CD4-positive, alpha-beta T cell treated with Interleukin-15 for 1 hour (primary cell): ENCODE results near the gene RTN3.
A peak's percentile ranks its signal among the peaks of the same experiment; 100 is the strongest.

Experiments
- DNase-seq: peaks from one replicate; pipeline ENCODE4 v3.0.0-alpha.2; 2020

RTN3 gene

GRCh38 chr11:63745304-63746170, 64.2 kb downstream of the RTN3 start:
- no peak for DNase-seq

DNA sequence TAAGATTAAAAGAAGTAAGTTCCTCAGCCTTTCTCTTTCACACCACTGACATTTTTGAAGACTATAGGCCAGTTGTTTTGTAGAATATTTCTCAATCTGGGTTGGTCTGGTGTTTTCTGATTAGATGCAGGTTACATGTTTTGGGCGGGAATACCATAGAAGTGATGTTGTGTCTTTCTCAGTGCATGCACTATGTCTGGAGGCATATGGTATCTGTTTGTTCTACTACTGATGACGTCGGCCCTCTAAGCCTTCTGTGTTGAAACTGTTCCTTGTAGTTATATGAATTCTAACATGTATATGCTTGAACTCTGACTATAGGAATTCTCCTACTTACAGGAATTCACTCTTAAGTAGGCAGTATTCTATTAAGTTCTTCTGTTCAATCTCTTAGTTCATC, 65.7 kb downstream of the RTN3 start:
- no peak for DNase-seq

DNA sequence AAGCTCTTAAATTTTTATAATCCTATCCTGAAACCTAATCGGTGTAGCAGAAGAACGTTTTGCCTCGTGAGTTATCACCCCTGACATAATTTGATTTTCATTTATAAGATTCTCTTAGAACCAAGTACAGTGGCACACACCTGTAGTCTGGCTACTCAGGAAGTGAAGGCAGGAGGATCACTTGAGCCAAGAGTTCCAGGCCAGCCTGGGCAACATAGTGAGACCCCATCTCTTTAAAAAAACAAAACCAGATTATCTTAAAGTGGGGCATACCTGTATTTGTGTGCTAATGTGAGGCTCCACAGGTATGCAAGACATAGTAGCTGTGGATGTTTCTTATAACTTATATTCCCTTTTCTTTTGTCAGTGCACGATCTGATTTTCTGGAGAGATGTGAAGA, 68.3 kb downstream of the RTN3 start:
- DNase-seq = no peak

- no peak for DNase-seq
Observed at GRCh38 chr11:63756919-63757761, 75.8 kb downstream of the RTN3 start.

DNA sequence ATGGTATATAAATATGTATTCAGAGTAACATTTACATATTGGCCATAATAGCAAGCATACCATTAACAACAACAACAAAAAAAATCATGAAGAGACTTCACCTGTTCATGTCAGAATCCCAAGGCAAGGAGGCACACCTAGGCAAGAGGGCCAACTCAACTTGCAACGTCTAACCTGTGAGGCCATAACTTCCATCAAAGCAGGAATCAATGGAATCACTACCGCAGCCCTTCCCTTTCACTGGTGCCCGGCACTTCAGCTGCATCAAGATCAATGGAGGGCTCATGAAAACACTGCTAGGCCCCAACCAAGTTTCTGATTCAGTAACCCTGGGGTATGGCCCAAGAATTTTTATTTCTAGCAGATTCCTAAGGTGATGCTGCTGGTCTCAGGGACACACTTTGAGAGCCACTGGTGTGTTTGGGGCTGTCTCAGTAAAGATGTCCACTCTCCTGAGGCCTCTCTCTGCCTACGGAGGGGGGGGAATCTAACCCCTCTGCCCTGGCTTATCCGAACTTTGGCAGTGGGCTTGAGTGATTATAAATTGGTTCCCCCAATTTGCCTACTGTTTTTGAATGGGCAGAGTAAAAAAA, 79.3 kb downstream of the RTN3 start:
- no peak for DNase-seq

GRCh38 chr11:63761188-63761587, 79.9 kb downstream of the RTN3 start:
- DNase-seq = no peak

DNA sequence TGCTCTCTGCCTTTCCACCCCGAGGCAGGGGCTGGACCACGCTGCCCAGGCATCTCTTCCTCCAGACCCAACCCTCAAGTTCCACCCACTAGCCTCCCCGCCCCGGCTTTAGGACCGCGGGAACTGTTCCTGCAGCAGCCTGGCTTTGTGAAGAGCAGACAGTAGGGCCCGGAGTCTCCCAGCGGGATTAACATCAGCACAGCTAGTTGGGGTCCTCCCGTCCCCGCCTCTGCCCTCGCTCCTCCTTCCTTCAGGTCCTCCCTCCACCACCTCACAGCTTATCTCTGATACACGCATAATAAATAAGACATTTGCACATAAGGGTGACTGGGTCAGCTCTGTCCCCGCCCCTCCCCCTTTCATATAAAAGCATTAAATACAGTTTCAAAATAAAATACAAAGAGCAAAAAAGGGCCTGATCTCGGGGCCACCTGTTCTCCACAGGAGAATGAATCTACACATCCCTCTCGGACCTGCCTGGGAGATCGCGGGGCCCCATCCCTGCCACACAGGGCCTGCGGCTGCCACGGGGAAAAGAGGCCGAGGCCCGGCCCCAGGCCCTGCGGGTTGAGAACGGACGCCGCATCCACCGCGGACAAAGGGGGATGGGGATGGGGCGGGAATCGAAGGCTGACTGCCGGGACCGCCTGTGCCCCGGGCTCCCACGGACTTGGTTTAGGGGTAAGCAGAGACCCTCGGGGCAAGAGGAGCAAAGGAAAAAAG, 80.8 kb downstream of the RTN3 start:
- no peak for DNase-seq

GRCh38 chr11:63762654-63763495, 81.6 kb downstream of the RTN3 start:
- DNase-seq = no peak

DNA sequence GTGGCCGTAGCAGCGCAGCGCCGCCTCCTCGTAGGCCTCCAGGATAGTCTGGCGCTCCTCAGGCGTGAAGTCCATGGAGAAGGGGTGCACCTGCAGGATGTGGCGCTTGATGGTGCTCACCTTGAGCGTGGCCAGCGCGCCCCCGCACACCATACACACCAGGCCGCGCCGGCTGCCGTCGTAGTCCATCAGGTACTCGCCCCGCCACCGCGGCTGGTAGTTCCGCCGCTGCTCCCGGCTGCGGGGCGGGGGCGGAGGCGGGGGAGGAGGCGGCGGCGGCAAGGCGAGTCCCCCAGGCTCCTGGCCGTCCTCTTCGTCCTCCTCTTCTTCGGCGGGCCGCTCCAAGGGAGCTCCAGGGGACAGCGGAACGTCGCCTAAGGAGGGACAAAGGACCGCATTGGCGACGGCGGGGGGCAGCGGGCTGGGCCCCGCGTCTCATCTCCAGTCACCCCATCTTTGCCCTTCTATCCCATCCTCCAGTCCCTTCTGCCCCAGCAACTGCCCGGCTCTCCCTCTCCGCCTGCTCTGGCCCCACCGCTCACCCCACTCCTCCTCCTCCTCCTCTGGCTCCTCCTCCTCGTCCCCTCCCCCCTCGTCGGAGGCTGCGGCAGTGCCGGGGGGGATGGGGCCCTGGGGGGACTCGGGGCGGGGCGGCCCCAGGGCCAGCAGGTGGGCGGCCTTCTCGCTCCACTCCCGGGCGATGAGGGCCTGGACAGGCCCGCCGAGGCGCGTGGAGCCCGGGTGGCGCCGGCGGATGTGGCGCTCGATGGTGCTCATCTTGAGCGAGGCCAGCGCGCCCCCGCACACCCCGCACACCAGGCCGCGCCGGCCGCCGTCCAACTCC, 82.4 kb downstream of the RTN3 start:
- DNase-seq = no peak

GRCh38 chr11:63764340-63764678, 83.0 kb downstream of the RTN3 start:
- no peak for DNase-seq

GRCh38 chr11:63764679-63765647, 83.7 kb downstream of the RTN3 start:
- no peak for DNase-seq

- no peak for DNase-seq
Observed at GRCh38 chr11:63765688-63766241, 84.5 kb downstream of the RTN3 start.

GRCh38 chr11:63766531-63767235, 85.4 kb downstream of the RTN3 start:
- DNase-seq = no peak

- DNase-seq = no peak
Observed at GRCh38 chr11:63767267-63767564, 85.9 kb downstream of the RTN3 start.

DNA sequence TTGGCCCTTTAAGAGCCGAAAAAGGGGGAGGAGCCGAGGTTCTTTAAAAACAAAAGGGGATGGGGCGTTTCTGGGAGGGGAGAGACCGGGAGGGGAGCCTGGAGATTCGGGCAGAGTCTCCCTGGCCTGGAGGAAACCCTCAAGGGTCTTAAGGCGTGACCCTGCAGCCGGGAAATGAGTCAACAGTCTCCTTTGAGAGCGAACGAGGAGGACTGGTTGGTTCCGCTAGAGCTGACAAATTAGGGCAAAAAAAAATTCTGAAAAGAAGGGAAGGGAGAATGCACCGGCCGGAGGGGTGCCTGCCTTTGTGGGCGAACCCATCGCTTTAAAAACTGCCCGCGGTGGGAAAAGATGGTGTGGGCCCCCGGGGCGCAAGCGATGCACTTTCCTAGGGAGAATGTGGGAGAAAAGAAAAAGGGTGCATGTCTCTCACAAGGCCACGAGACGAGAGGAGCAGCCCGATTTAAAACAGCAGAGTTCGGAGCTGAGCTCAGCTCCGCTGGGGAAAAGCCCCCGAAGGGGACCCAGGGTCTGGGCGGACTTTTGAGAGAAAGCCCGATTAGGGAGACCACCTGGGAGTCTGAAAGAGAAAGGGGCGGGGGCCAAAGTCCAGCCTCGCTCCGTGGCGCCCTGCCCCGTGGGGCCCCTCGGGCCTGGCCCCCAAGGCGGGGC, 86.4 kb downstream of the RTN3 start:
- peak; percentile 26 for DNase-seq

- DNase-seq = peak; percentile 62
Observed at GRCh38 chr11:63768237-63769041, 87.1 kb downstream of the RTN3 start, which contains the start of gene ZFTA. ZFTA (minus strand) TSS chr11:63768775; CDS start chr11:63768622, 153 bp downstream.

GRCh38 chr11:63769042-63769713, 87.9 kb downstream of the RTN3 start:
- peak; percentile 23 for DNase-seq
